D721Med (cell line): ENCODE results near the gene SLC22A3.

ENCODE experiments used
- DNase-seq: peaks from one replicate; pipeline ENCODE4 v3.0.0; 2011; ENCODE audit warnings: low spot score; ENCODE audit not compliant: insufficient read length
- FAIRE-seq: peaks from 2 replicates; lab custom pipeline; 2011; peaks lifted over from hg19 to GRCh38; lab: Jason Lieb, UNC
- TF ChIP-seq, protein P1 (sequence below): IDR thresholded peaks from 2 replicates; pipeline ENCODE4 v1.5.1; 2012; ENCODE audit warnings: mild to moderate bottlenecking, control low read depth; ENCODE audit not compliant: insufficient read depth; ENCODE audit errors: missing control alignments

Gene SLC22A3

DNA sequence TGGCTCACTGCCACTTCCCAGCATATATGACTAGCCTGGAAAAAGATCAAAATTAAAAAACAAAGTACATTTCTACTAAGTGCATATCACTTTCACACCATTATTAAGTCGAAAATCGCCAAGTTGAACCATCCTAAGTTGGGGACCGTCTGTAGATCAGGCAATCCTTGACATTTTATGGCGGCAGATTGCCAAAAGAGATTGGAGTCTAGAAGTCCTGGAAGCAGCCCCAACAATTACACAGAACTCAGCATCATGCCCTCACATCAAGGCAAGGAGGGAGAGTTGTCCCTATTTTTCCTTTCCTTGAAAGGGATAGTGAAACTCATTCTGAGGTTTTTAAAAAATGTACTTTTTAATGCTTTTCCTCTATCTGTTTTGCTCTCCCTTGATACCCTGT is 30.7 kb downstream of the SLC22A3 start:
- TF ChIP-seq, protein P1, sequence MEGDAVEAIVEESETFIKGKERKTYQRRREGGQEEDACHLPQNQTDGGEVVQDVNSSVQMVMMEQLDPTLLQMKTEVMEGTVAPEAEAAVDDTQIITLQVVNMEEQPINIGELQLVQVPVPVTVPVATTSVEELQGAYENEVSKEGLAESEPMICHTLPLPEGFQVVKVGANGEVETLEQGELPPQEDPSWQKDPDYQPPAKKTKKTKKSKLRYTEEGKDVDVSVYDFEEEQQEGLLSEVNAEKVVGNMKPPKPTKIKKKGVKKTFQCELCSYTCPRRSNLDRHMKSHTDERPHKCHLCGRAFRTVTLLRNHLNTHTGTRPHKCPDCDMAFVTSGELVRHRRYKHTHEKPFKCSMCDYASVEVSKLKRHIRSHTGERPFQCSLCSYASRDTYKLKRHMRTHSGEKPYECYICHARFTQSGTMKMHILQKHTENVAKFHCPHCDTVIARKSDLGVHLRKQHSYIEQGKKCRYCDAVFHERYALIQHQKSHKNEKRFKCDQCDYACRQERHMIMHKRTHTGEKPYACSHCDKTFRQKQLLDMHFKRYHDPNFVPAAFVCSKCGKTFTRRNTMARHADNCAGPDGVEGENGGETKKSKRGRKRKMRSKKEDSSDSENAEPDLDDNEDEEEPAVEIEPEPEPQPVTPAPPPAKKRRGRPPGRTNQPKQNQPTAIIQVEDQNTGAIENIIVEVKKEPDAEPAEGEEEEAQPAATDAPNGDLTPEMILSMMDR = no peak
- DNase-seq = no peak
- FAIRE-seq = no peak

DNA sequence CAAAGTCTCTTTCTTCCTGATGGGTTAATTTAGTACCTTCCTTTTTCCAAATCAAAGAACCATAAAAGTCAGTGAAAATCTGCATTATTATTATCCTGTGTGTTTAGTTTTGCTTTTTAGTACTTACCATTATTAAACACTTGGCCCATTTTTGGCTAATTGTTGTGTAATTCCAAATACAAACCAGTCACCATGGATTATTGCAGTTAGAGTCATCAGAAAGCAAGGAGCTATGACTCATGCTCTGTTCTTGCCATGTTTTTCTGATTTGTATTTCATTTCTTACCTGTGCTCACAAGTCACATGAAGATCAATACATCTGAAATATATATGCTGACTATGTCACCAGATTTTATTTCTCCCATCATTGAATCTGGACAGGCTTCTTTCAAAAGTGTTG is 31.3 kb downstream of the SLC22A3 start:
- TF ChIP-seq, protein P1 = no peak
- no peak for FAIRE-seq
- no peak for DNase-seq

DNA sequence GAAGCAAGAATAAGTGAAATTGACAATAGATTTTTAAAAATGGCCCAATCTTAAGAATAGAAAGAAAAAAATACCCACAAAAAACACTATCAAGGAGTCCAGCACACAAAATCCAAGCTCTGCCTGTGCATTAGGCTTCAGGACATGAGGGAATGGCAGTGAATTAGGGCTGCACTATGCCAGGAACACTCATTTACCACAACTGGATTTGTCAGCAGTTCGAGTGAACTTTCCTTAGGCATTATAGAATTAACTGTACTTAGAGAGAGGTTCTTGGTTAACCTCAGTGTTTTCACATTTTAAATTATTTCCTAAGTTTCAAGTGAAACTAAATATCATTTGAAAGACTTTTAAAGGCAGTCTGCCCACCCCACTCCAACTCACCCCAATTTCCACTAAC is 34.8 kb downstream of the SLC22A3 start:
- TF ChIP-seq, protein P1 = no peak
- no peak for DNase-seq
- no peak for FAIRE-seq

DNA sequence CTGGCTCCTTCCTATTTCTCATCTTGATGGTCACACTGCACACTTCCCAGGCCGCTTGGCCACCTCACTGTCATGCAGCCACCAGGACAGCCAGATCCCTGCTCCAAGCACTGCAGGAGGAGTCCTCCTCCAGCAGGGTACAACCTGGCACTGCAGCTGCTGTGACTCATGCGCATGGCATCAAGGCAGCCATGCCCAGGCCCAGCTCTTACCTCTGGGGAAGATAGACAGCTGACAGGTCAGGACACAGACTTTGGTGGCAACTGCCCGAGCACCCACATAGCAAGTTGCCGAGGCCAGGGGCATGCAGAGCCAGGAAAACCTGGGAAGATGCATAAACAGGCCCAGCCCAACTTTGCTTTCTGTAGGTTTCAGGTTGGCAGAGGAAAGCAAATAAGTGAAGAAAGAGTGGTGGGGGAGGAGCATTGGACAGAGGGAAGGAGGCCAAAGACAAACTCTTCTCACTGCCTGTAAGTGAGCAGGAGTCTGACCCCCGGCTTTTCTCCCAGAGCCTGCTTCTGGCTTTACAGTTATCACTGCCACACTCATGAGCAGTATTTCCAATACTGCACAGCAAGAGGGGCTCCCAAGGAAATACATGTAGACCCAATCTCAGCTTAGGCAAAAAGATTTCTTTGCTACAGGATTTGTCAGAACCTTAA is 38.8 kb downstream of the SLC22A3 start:
- DNase-seq (no peak), FAIRE-seq (no peak)
- TF ChIP-seq, protein P1 = no peak

DNA sequence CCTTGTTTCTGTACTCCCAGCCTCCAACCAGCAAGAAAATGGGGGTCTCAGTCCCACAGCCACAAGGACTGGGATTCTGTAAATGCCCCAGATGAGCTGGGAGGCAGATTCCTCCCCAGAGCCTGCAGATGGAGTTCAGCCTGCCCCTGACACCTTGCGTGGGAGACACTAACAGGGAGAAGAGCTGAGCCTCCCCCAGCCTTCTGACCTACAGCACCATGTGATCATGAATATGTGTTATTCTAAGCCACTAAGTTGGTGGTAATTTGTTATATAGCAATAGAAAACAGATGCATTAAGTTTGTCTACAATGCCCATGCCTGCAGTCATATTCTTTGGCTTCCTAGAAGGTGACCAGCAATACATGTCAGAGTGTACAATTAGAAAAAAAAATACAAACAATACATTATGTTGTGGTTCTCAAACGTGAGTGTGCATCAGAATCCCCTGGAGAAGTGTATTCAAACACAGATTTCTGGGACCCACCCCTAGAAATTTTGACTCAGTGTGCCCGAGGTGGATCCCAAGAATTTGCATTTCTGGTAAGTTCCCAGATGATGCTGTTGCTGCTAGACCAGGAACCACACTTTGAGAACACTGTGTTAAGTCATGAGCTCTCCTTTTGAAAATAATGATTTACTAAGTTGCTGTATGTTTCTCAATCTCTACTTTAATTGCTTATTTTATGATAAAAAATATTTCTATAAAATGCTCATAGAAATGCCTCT is 39.9 kb downstream of the SLC22A3 start:
- FAIRE-seq = no peak
- TF ChIP-seq, protein P1 = no peak

DNA sequence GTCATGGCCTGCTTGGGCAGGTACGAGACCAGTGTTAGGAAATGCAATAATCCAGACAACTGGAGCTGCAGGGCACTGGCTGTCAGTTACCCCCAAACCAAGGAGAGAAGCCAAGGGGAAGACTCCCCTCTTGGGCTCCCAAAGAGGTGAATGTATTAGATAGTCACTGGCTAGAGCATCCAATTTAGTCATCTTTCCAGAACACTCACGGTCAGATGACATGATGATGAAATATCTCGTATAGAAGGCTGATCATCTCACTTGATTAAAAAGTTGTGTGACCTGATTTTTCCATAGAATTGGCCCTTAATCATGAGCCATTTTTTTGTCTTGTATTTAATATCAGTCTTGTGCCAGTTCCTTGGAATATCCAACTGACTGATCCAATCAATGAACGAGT is 40.7 kb downstream of the SLC22A3 start:
- TF ChIP-seq, protein P1 = no peak
- DNase-seq (no peak), FAIRE-seq (no peak)

More for the DNA sequence above, 39.9 kb downstream of the SLC22A3 start:
- no peak for DNase-seq
